Measurements from ENCODE around the gene SPEM2. TPM values are rescaled to one million over a fixed set of nuclear protein-coding genes. Genes with fewer than 3 reads are reported as not detected.

Gene SPEM2
- total RNA-seq, 1 donor from 2014 or later, result not detected

GRCh38 chr17:7435676-7436555 lies 10.5 kb downstream of the SPEM2 start:
- peaks cover 43% of the 10 kb centered on the region for H3K4me1 Mint-ChIP-seq (ENCODE audit: unreplicated experiment)
- H3K4me3 Mint-ChIP-seq (ENCODE audit: unreplicated experiment), result peak overlapping the region; percentile 81
- peak overlapping the region; percentile 82 for H3K27ac Mint-ChIP-seq (ENCODE audit: unreplicated experiment)
- H3K36me3 Mint-ChIP-seq (ENCODE audit: unreplicated experiment), result peaks cover 2% of the 10 kb centered on the region
- peaks cover 25% of the 10 kb centered on the region for H3K27me3 Mint-ChIP-seq (ENCODE audit: unreplicated experiment)
- no peak for DNase-seq (ENCODE audit: extremely low spot score, unreplicated experiment)
- no peaks in the 10 kb centered on the region for H3K9me3 Mint-ChIP-seq (ENCODE audit: unreplicated experiment)
- peak; percentile 24 for TF ChIP-seq CTCF (IDR thresholded peaks at IDR 0.05)

GRCh38 chr17:7436556-7437368 lies 11.3 kb downstream of the SPEM2 start:
- Mint-ChIP-seq H3K27ac (ENCODE audit: unreplicated experiment) (peak overlapping the region; percentile 82), H3K36me3 (ENCODE audit: unreplicated experiment) (peaks cover 2% of the 10 kb centered on the region), H3K9me3 (ENCODE audit: unreplicated experiment) (no peaks in the 10 kb centered on the region), H3K4me1 (ENCODE audit: unreplicated experiment) (peaks cover 43% of the 10 kb centered on the region), H3K27me3 (ENCODE audit: unreplicated experiment) (peaks cover 28% of the 10 kb centered on the region), H3K4me3 (ENCODE audit: unreplicated experiment) (peak overlapping the region; percentile 81)
- peak; percentile 91 for TF ChIP-seq CTCF (IDR thresholded peaks at IDR 0.05)
- DNase-seq (ENCODE audit: extremely low spot score, unreplicated experiment), result peak; percentile 92

GRCh38 chr17:7437369-7437863 lies 12.0 kb downstream of the SPEM2 start:
- no peak for DNase-seq (ENCODE audit: extremely low spot score, unreplicated experiment)
- Mint-ChIP-seq H3K36me3 (ENCODE audit: unreplicated experiment) (peaks cover 2% of the 10 kb centered on the region), H3K27me3 (ENCODE audit: unreplicated experiment) (peaks cover 31% of the 10 kb centered on the region), H3K4me3 (ENCODE audit: unreplicated experiment) (peak overlapping the region; percentile 81), H3K27ac (ENCODE audit: unreplicated experiment) (no peak overlapping the region), H3K9me3 (ENCODE audit: unreplicated experiment) (no peaks in the 10 kb centered on the region), H3K4me1 (ENCODE audit: unreplicated experiment) (peaks cover 43% of the 10 kb centered on the region)
- no peak for TF ChIP-seq CTCF (IDR thresholded peaks at IDR 0.05)

GRCh38 chr17:7437950-7438614 lies 12.7 kb downstream of the SPEM2 start:
- H3K27me3 Mint-ChIP-seq (ENCODE audit: unreplicated experiment), result peaks cover 33% of the 10 kb centered on the region
- H3K9me3 Mint-ChIP-seq (ENCODE audit: unreplicated experiment), result no peaks in the 10 kb centered on the region
- no peak for TF ChIP-seq CTCF (IDR thresholded peaks at IDR 0.05)
- no peak overlapping the region for H3K27ac Mint-ChIP-seq (ENCODE audit: unreplicated experiment)
- no peak for DNase-seq (ENCODE audit: extremely low spot score, unreplicated experiment)
- H3K4me1 Mint-ChIP-seq (ENCODE audit: unreplicated experiment), result peaks cover 43% of the 10 kb centered on the region
- H3K36me3 Mint-ChIP-seq (ENCODE audit: unreplicated experiment), result peaks cover 2% of the 10 kb centered on the region
- H3K4me3 Mint-ChIP-seq (ENCODE audit: unreplicated experiment), result peak overlapping the region; percentile 63

Measured in osteocyte (in vitro differentiated cells).